Neural cell (in vitro differentiated cells): ENCODE results near the gene SNX33. TPM values are rescaled to one million over a fixed set of nuclear protein-coding genes. Genes with fewer than 3 reads are reported as not detected.

ENCODE experiments used
- H2AFZ ChIP-seq: fragments of 200-600, 300-800 bp; sonication (generic), shearing (Covaris generic); 2 replicates; pipeline ENCODE4 v1.6.0; 2014; ENCODE audit warnings: low read depth, mild to moderate bottlenecking, antibody characterized with exemption, low read length, moderate library complexity
- H3F3A ChIP-seq: fragments of 200-600 bp; shearing (Covaris generic); 2 replicates; pipeline ENCODE4 v1.6.1; 2016; ENCODE audit warnings: mild to moderate bottlenecking, moderate library complexity, mixed read lengths, antibody characterized with exemption, low read length; ENCODE audit not compliant: insufficient read depth, poor library complexity, severe bottlenecking
- H3K27ac ChIP-seq: fragments of 200-600, 300-800 bp; sonication (generic), shearing (Covaris generic); 2 replicates; pipeline ENCODE4 v1.5.1; 2014; ENCODE audit warnings: mild to moderate bottlenecking, low read length, moderate library complexity
- H3K27me3 ChIP-seq: fragments of 300-800, 200-600 bp; sonication (generic), shearing (Covaris generic); 2 replicates; pipeline ENCODE4 v1.6.0; 2014; ENCODE audit warnings: mild to moderate bottlenecking, low read depth, low read length, moderate library complexity; ENCODE audit not compliant: insufficient read depth
- H3K36me3 ChIP-seq: fragments of 300-800, 200-600 bp; sonication (generic), shearing (Covaris generic); 2 replicates; pipeline ENCODE4 v1.5.1; 2014; ENCODE audit warnings: mild to moderate bottlenecking, antibody characterized with exemption, low read length, moderate library complexity; ENCODE audit not compliant: insufficient read depth
- H3K4me2 ChIP-seq: fragments of 300-800, 200-600 bp; sonication (generic), shearing (Covaris generic); 2 replicates; pipeline ENCODE4 v1.6.0; 2014; ENCODE audit warnings: mild to moderate bottlenecking, low read length
- H3K4me3 ChIP-seq: fragments of 300-800, 200-600 bp; sonication (generic), shearing (Covaris generic); 2 replicates; pipeline ENCODE4 v1.5.1; 2014; ENCODE audit warnings: mild to moderate bottlenecking, low read length, moderate library complexity
- H3K79me2 ChIP-seq: fragments of 200-600 bp; shearing (Covaris generic); replicated peaks from 2 replicates; pipeline ENCODE4 v1.6.0; 2014; ENCODE audit warnings: mild to moderate bottlenecking, low read length, moderate library complexity; ENCODE audit not compliant: insufficient read depth
- H3K9ac ChIP-seq: fragments of 300-800, 200-600 bp; sonication (generic), shearing (Covaris generic); 2 replicates; pipeline ENCODE4 v1.6.1; 2016; ENCODE audit warnings: mild to moderate bottlenecking, low read length, mixed read lengths
- H3K9me2 ChIP-seq: fragments of 200-600 bp; shearing (Covaris generic); 2 replicates; pipeline ENCODE4 v1.6.1; 2016; ENCODE audit warnings: mild to moderate bottlenecking, low read length, mixed read lengths; ENCODE audit not compliant: insufficient read depth
- H3K9me3 ChIP-seq: fragments of 200-600, 300-800 bp; sonication (generic), shearing (Covaris generic); 2 replicates; pipeline ENCODE4 v1.6.1; 2016; ENCODE audit warnings: mild to moderate bottlenecking, mixed run types, low read length, moderate library complexity, mixed read lengths
- H4K20me1 ChIP-seq: fragments of 200-600 bp; shearing (Covaris generic); 2 replicates; pipeline ENCODE4 v1.6.1; 2016; ENCODE audit warnings: mild to moderate bottlenecking, mixed run types; ENCODE audit not compliant: insufficient read depth
- EP300 ChIP-seq: fragments of 450-650 bp; conservative IDR thresholded peaks from 2 replicates; pipeline ENCODE4 v1.6.1; 2014; ENCODE audit warnings: antibody characterized with exemption, mild to moderate bottlenecking, moderate library complexity; ENCODE audit not compliant: poor library complexity, severe bottlenecking
- EZH2 ChIP-seq: fragments of 200-600, 300-800 bp; shearing (Covaris generic), sonication (generic); IDR thresholded peaks from 2 replicates; pipeline ENCODE4 v1.6.1; 2014; ENCODE audit warnings: antibody characterized with exemption, low read length, borderline replicate concordance, mild to moderate bottlenecking; ENCODE audit not compliant: insufficient read depth, poor library complexity, severe bottlenecking
- MXI1 ChIP-seq: fragments of 450-650 bp; conservative IDR thresholded peaks from 2 replicates; pipeline ENCODE4 v1.6.1; 2014; ENCODE audit warnings: antibody characterized with exemption, mild to moderate bottlenecking; ENCODE audit not compliant: poor library complexity, severe bottlenecking
- POLR2AphosphoS5 ChIP-seq: IDR thresholded peaks from 2 replicates; pipeline ENCODE4 v1.6.1; 2012
- RAD21 ChIP-seq: fragments of 450-650 bp; conservative IDR thresholded peaks from 2 replicates; pipeline ENCODE4 v1.6.1; 2014; ENCODE audit warnings: antibody characterized with exemption, mild to moderate bottlenecking, moderate library complexity
- SMC3 ChIP-seq: fragments of 450-650 bp; conservative IDR thresholded peaks from 2 replicates; pipeline ENCODE4 v1.6.1; 2014; ENCODE audit warnings: antibody characterized with exemption, mild to moderate bottlenecking, moderate library complexity; ENCODE audit not compliant: poor library complexity
- TAF1 ChIP-seq: IDR thresholded peaks from 2 replicates; pipeline ENCODE4 v1.6.1; 2012; ENCODE audit warnings: low read depth
- polyA plus RNA-seq: library from polyadenylated mRNA; depleted of rRNA; stranded (reverse); fragments of >200 nt; gene quantifications from 2 replicates; pipeline ENCODE4 v1.2.3, GENCODE V29; 2014
- TF ChIP-seq, protein P1 (sequence below): fragments of 450-650 bp; IDR thresholded peaks from 2 replicates; pipeline ENCODE4 v1.5.1; 2014; ENCODE audit warnings: antibody characterized with exemption, mild to moderate bottlenecking, moderate library complexity; ENCODE audit not compliant: poor library complexity, severe bottlenecking
- TF ChIP-seq, protein P2 (sequence below): IDR thresholded peaks from 2 replicates; pipeline ENCODE4 v1.6.1; 2012; ENCODE audit warnings: borderline replicate concordance

SNX33 gene
- polyA plus RNA-seq, 1 donor from 2014 or later: 0.14 TPM

DNA sequence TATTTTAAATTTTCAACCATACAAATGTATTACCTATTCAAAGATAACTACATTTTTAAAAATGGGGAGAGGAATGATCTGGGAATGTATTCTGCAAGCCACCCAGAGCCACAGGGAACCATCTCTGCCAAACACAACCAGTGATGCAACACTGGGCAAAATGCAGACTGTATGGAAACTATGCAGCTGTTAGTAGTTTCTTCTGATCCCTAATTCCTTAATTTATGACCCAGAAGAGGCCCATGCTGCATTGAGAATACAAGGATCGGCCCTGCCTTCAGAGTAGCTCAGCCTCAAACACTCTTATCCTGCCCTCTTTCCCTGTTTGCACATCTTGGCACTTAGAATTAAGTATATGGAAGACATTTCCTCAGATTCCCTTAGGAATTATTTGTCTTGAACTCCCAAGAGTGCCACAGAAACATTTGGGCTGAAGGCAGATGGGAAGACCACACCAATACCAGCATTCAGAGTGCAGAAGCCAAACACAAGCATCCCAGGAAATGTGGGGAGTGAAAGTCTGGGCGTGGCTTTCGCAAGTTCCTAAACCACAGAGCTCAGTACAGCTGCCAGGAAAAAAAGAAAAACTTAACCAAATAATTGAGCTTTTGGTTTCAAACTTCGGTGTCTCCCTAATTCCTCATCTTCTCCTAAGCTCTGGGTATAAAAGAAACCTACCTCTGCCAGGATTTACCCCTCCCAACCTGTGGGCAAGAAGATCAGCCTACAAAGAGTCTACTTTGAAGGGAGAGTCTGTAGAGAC, 27.5 kb upstream of the SNX33 start:
- Histone ChIP-seq H4K20me1 (no peaks in the 10 kb centered on the region), H3K9me2 (no peaks in the 10 kb centered on the region), H3K36me3 (no peaks in the 10 kb centered on the region), H3K27ac (no peak overlapping the region), H3K79me2 (no peaks in the 10 kb centered on the region), H3F3A (no peaks in the 10 kb centered on the region), H3K4me3 (no peak overlapping the region), H3K4me2 (no peak overlapping the region), H3K9ac (no peak overlapping the region), H3K9me3 (no peaks in the 10 kb centered on the region), H3K27me3 (no peaks in the 10 kb centered on the region), H2AFZ (no peak overlapping the region)
- TF ChIP-seq, protein P1, sequence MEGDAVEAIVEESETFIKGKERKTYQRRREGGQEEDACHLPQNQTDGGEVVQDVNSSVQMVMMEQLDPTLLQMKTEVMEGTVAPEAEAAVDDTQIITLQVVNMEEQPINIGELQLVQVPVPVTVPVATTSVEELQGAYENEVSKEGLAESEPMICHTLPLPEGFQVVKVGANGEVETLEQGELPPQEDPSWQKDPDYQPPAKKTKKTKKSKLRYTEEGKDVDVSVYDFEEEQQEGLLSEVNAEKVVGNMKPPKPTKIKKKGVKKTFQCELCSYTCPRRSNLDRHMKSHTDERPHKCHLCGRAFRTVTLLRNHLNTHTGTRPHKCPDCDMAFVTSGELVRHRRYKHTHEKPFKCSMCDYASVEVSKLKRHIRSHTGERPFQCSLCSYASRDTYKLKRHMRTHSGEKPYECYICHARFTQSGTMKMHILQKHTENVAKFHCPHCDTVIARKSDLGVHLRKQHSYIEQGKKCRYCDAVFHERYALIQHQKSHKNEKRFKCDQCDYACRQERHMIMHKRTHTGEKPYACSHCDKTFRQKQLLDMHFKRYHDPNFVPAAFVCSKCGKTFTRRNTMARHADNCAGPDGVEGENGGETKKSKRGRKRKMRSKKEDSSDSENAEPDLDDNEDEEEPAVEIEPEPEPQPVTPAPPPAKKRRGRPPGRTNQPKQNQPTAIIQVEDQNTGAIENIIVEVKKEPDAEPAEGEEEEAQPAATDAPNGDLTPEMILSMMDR: no peak
- TF ChIP-seq, protein P2, sequence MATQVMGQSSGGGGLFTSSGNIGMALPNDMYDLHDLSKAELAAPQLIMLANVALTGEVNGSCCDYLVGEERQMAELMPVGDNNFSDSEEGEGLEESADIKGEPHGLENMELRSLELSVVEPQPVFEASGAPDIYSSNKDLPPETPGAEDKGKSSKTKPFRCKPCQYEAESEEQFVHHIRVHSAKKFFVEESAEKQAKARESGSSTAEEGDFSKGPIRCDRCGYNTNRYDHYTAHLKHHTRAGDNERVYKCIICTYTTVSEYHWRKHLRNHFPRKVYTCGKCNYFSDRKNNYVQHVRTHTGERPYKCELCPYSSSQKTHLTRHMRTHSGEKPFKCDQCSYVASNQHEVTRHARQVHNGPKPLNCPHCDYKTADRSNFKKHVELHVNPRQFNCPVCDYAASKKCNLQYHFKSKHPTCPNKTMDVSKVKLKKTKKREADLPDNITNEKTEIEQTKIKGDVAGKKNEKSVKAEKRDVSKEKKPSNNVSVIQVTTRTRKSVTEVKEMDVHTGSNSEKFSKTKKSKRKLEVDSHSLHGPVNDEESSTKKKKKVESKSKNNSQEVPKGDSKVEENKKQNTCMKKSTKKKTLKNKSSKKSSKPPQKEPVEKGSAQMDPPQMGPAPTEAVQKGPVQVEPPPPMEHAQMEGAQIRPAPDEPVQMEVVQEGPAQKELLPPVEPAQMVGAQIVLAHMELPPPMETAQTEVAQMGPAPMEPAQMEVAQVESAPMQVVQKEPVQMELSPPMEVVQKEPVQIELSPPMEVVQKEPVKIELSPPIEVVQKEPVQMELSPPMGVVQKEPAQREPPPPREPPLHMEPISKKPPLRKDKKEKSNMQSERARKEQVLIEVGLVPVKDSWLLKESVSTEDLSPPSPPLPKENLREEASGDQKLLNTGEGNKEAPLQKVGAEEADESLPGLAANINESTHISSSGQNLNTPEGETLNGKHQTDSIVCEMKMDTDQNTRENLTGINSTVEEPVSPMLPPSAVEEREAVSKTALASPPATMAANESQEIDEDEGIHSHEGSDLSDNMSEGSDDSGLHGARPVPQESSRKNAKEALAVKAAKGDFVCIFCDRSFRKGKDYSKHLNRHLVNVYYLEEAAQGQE: no peak
- TF ChIP-seq SMC3 (no peak), TAF1 (no peak), EP300 (no peak), RAD21 (no peak), POLR2AphosphoS5 (no peak), EZH2 (no peak), MXI1 (no peak)

DNA sequence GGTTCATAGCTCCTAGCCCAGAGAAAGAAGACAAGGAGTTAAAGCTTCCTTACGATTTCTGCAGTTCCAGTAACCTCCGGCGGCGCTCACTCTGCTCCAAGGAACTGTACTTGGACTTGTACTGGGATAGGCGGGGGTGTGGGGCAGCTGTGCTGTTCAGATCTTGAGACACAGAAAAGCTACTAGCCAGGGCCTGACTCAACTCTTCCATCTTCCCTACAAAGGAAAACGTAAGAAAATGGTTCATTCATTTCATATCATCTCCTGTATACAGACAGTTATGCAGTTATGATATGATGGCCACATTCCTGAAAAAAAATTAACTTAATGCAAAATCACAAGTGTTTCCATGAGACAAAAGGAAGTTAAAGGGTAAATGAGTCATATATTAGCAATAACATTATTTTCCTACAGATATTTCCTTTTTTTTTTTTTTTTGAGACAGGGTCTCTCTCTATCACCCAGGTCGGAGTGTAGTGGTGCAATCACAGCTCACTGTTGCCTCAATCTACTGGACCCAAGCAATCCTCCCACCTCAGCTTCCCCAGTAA, 26.8 kb upstream of the SNX33 start:
- Histone ChIP-seq H3K4me3 (no peak overlapping the region), H3K4me2 (no peak overlapping the region), H2AFZ (no peak overlapping the region)

More for the DNA sequence above, 26.8 kb upstream of the SNX33 start:
- TF ChIP-seq RAD21 (no peak), EP300 (no peak), SMC3 (no peak), MXI1 (no peak), TAF1 (no peak), EZH2 (no peak), POLR2AphosphoS5 (no peak)
- TF ChIP-seq, protein P1: no peak
- TF ChIP-seq, protein P2: no peak
- Histone ChIP-seq H3K27me3 (no peaks in the 10 kb centered on the region), H3K36me3 (no peaks in the 10 kb centered on the region), H3K79me2 (no peaks in the 10 kb centered on the region), H3F3A (peaks cover 3% of the 10 kb centered on the region), H3K9ac (no peak overlapping the region), H3K27ac (no peak overlapping the region), H3K9me3 (no peaks in the 10 kb centered on the region), H4K20me1 (no peaks in the 10 kb centered on the region), H3K9me2 (no peaks in the 10 kb centered on the region)
